ENCODE results near the gene PPP1R16B.

The PPP1R16B gene

DNA sequence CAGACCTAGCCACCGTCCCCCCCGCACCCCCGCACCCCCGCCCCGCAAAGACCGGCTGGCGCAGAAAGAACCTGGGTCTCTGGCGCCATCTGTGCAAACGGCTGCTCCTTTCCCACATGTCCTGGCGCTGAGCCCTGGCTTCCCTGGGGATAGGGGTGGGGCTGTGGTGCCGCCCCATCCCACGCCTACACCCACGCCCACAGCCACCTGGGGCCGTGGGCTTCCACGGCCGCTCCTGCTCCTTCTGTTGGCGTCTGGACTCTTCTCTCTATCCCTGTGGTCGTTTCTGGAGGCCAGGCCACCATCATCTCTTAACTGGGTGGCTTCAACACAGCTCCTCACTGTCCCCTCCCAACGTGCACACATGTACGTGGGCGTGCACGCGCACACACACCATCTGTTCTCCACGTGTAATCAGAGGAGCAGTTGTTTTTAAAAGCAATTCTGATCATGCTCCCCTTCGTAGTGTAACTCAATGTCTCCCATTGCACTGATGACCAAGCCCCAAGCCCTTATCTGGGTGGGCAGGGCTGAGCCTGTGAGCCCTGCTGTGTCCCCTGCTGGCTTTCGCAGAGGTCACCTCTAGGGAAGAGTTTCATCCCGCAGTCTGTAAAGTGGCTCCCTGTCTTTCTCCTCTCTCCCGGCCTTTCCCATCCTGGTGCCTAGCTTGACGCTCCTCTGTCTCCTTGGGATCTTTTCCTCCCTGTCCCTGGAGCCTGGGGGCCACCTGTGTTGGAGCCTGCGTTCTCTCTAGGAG lies 88.8 kb downstream of the PPP1R16B start:
- DNase-seq (ENCODE audit: low read depth in 1 of 2, low spot score in 1 of 2): no peak

DNA sequence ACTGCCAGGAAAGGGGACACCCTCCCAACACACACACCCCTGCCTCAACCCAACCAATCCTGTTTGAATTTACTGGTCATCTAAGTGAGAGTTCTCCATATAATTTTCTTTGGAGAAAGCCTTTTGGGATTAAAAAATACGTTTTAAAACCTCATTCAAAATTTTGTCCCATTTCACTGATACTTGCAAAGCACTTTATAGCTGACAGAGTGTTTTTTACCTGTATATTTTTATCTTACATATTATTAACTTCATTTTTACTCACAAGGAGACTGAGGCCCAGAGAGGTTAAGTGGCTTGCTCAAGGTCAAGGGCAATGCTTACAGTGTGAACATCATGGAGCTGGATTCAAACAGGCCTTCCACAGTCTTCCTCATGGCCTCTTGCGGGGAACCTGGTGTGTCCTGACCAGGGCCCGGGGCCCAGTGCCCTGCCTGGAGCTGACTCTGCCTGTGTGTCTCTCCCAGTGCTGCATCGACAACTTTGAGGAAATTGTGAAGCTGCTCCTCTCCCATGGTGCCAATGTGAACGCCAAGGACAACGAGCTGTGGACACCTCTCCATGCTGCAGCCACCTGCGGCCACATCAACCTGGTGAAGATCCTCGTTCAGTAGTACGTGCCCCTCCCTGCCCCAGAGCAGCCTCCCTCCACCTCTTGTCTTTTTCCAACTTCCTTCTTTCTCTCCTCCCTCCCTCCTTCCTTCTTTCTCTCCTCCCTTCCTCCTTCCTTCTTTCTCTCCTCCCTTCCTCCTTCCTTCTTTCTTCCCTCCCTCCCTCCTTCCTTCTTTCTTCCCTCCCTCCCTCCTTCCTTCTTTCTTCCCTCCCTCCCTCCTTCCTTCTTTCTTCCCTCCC lies 89.8 kb downstream of the PPP1R16B start:
- DNase-seq (ENCODE audit: low read depth in 1 of 2, low spot score in 1 of 2): no peak

DNA sequence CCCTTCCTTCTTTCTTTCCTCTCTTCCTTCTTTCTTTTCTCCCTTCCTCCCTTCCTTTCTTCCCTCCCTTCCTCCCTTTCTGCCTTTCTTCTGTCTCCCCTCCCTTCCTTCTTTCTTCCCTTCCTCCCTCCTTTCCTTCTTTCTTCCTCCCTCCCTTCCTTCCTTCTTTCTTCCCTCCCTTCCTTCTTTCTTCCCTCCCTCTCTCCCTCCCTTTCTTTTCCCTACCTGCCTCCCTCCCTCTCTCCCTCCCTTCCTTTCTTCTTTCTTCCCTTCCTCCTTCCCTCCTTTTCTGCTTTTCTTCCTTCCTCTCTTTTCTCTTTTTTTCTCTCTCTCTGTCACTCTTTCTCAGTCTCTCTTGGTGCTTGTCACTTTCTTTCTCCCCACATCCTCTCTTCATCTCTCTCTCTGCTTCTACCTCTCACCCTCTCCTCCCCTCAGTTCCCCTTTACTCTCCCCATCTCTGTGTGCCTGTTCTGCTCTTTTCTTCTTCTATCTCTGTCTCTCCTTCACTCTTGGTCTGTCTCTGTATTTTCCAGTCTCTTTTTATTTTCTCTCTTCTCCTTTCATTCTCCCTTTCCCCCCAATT lies 90.6 kb downstream of the PPP1R16B start:
- DNase-seq (ENCODE audit: low read depth in 1 of 2, low spot score in 1 of 2): no peak

DNA sequence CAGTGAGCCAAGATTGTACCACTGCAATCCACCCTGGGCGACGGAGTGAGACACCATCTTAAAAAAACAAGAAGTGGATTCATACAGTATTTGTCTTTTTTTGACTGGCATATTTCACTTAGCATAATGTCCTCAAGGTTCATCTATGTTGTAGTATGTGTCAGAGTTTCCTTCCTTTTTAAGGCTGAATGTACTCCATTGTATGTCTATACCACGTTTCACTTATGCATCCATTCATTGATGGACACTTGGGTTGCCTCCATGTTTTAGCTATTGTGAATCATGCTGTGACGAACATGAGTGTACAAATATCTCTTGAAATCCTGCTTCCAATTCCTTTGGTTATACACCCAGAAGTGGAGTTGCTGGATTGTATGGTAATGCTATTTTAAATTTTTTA lies 91.8 kb downstream of the PPP1R16B start:
- no peak for DNase-seq (ENCODE audit: low read depth in 1 of 2, low spot score in 1 of 2)

DNA sequence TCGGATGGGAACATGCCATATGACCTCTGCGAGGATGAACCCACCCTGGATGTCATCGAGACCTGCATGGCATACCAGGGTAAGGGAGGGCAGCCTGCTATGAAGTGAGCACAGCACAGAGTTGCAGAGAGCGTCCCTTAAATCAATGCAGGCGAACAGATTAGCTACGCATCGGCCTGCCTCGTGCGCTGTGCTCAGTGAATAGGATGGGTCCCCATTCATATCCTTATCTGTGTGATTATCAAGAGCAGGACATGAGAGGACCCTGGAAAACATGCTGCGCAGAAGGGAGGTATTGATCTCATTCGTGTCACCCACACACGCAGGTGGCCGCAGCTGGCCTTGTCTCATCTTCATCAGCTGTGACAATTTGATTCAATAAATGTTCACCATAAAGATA lies 95.1 kb downstream of the PPP1R16B start:
- DNase-seq (ENCODE audit: low read depth in 1 of 2, low spot score in 1 of 2): no peak

DNA sequence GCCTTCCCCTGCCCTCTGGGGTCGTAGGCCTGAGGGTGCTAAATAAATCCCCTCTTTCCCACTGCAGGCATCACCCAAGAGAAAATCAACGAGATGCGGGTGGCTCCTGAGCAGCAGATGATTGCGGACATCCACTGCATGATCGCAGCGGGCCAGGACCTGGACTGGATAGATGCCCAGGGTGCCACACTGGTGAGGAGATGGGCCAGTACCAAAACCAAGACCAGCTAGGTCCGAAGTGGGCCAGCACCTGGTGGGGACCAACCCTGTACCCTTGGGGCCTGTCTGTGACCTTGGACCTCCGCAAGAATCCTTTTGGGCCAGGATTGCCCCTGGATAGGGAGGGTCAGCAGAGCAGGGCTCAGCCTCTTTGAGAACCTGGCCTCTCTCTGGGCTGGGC lies 97.1 kb downstream of the PPP1R16B start:
- no peak for DNase-seq (ENCODE audit: low read depth in 1 of 2, low spot score in 1 of 2)

DNA sequence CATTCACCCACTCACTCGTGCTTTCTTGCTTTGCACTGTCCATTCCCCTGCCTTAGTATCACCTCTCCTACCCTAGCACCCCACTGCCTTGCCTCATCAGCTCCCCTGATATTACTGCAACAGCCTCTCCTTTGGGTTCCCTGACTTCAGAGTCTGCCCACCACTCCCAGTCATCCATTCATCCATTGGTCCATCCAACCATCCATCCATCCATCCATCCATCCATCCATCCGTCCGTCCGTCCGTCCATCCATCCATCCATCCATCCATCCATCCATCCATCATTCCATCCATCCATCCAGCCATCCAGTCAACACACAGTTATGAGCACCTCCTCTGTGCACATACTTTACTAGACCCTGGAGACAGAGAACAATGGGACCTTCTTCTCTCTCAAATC lies 97.8 kb downstream of the PPP1R16B start:
- DNase-seq (ENCODE audit: low read depth in 1 of 2, low spot score in 1 of 2): no peak

DNA sequence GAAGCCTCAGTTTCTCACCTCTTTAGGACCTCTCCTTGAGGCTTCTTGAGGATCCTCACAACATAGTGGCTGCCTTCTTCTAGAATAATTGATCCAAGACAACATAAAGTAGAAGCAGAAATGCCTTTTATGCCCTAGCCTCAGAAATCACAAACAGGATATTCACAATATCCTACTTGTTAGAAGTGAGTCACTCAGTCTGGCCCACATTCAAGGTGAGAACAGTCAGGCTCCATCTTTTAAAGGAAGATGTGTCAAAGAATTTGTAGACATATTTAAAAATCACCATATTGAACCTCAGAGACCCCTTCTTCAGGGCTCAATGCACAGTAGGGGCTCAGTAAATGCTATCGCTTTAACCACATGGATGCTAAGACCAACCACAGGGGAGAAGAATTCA lies 99.9 kb downstream of the PPP1R16B start:
- no peak for DNase-seq (ENCODE audit: low read depth in 1 of 2, low spot score in 1 of 2)

DNA sequence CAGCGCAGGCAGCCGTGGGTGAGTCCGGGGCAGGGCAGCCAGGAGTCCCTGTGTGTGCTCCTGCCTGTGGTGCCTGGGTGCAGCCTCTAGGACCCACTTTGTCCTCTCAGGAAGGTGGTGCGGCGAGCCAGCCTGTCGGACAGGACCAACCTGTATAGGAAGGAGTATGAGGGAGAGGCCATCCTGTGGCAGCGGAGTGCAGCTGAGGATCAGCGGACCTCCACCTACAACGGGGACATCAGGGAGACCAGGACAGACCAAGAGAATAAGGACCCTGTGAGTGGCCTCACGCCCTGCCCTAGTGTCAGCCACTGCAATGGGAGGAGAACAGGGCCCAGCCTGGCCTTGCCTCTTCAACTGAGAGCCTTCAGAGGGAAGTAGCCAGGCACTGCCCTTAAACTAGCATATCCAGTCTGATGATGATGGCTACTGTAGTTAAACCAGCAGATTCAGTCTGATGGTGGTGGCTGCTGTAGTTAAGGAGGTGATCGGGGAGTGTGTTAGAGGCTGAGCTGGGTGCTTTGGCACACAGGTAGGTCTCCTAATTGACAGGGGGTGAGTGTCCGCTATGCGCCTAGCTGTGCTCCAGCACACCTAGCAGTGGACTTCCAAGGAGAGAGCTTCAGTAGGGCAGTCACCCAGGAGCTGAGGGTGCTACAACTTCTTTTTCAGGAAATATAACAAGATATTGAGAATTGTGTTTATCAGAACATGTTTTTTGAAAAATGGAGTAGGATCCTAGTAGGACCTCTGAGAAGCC lies 102.6 kb downstream of the PPP1R16B start:
- DNase-seq (ENCODE audit: low read depth in 1 of 2, low spot score in 1 of 2): no peak

DNA sequence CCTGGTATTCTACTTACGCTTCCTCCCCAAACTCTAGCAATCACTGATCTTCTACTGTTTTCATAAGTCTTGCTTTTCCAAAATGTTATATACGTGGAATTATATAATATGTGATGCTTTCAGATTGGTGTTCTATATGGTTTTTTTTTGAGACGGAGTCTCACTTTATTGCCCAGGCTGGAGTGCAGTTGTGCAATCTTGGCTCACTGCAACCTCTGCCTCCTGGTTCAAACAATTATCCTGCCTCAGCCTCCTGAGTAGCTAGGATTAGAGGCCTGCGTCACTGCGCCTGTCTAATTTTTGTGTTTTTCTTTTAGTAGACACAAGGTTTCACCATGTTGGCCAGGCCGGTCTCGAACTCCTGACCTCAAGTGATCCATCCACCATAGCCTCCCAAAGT lies 109.9 kb downstream of the PPP1R16B start:
- no peak for DNase-seq (ENCODE audit: low read depth in 1 of 2, low spot score in 1 of 2)

DNA sequence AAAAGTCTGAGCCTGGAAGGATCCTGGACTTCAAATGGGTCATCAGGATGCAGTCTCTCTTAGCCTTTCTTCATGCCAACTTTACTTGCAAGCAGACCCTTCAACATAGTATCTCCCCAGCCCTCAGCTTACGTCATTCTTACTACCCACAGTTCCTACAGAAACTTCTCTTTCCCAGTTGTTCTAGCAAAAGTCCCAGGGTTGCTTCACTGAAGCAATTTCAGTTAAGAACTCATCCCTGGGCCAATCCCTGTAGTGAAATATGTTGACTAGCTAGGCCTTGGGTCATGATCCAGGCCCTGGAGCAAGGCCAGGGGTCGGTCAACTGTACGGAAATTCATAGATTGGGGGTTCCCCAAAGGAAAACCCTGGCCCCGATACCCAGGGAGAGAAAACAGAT lies 112.2 kb downstream of the PPP1R16B start:
- DNase-seq (ENCODE audit: low read depth in 1 of 2, low spot score in 1 of 2): no peak

DNA sequence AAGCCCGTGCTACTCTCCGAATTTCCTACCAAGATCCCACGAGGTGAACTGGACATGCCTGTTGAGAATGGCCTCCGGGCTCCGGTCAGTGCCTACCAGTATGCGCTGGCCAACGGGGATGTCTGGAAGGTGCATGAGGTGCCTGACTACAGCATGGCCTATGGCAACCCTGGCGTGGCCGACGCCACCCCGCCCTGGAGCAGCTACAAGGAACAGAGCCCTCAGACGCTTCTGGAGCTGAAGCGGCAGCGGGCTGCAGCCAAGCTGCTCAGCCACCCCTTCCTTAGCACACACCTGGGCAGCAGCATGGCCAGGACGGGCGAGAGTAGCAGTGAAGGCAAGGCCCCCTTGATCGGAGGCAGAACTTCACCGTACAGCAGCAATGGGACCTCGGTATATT lies 112.7 kb downstream of the PPP1R16B start:
- no peak for DNase-seq (ENCODE audit: low read depth in 1 of 2, low spot score in 1 of 2)

DNA sequence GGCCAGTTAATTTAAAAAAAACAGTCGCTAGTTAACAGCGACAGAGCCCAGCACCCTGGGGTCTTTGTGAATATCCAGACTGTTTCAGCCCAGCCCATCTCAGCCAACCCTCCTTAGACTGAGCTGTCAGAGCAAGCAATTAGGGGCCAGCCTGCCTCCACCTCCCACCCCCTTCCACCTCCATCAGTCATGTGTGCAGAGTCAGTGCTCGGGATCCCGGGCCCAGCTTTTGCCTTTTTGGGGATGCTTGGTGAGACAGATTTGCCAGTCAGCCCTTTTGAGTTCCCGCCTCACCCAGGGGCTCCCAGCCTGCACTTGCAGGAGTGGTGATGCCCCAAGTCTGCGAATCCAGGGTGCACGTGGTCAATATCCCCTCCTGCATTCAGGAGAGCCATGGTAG lies 114.2 kb downstream of the PPP1R16B start:
- DNase-seq (ENCODE audit: low read depth in 1 of 2, low spot score in 1 of 2): no peak

DNA sequence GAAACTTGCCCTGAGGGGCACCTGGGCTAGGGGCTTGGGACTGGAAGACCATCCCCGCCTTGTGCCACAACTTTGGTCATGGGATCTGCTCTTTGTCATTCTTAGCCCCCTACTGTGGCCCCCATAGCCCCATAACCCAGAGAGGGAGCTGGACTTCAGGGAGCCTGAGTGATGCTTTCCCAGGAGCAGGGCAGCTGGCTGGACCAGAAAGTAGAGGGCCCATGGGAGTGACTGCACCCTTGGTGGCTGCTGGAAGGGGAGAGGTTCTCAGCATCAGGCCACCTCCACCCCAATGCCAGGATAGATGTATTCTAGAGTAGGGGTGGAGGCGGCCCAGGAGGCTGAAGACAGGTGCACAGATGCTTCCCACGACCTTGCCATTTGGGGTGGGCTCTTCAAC lies 114.9 kb downstream of the PPP1R16B start:
- no peak for DNase-seq (ENCODE audit: low read depth in 1 of 2, low spot score in 1 of 2)

DNA sequence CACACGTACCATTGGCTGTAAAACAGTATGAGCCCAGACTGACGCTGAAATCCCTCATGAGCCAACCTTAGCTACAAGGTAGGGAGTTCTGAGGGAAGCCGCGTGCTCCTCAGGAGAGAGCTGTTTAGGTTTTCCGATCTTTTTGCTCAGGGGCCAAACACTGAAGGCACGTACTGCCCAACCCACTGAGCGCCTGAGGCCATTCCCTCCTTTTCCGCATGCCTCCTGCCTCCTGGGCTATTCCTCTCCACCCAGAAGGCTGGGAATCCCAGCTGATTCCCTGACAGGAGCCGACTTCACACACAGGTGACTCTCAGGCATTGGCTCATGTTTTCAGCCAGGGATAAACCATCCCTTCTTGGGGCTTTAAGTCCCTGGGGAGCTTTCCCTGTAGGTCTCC lies 115.4 kb downstream of the PPP1R16B start:
- no peak for DNase-seq (ENCODE audit: low read depth in 1 of 2, low spot score in 1 of 2)

DNA sequence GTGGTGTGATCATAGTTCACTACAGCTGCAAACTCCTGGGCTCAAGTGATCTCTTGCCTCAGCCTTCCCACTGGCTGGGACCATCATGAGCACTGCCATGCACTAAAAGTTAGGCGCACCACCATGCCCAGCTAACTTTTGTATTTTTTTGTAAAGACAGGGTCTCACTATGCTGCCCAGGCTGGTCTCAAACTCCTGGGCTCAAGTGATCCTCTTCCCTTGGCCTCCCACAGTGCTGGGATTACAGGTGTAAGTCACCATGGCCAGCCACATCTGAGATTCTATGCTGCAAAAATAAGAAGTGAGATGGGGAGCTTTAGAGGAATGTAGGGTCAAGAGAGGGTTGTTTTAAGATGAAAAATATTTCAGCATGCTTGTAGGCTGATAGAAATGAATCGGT lies 119.2 kb downstream of the PPP1R16B start:
- DNase-seq (ENCODE audit: low read depth in 1 of 2, low spot score in 1 of 2): no peak

DNA sequence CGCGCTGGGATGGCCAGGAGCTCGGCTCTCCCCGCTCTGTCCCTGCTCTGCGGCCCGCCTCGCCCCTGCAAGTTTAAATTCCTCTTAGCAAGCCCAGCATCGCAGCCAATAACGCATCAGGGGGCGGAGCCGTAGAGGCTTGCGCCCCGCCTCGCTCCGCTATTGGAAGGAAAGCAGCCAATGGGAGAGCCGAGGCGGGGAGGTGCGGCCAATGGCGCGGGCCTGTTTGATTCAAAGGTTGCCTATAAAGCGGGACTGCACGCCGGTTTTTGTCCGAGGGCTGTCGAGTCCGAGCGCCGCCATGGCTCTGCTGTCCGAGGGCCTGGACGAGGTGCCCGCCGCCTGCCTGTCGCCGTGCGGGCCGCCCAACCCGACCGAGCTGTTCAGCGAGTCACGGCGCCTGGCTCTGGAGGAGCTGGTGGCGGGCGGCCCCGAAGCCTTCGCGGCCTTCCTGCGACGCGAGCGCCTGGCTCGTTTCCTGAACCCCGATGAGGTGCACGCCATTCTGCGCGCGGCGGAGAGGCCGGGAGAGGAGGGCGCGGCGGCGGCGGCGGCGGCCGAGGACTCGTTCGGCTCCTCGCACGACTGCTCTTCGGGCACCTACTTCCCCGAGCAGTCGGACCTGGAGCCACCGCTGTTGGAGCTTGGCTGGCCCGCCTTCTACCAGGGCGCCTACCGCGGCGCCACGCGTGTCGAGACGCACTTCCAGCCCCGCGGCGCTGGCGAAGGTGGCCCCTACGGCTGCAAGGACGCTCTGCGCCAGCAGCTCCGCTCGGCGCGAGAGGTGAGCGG lies 120.8 kb downstream of the PPP1R16B start, which contains the start of gene FAM83D:
FAM83D (plus strand) TSS at position 276 of the 792 bp plus-strand sequence; CDS start at position 302, 26 bp downstream.
- peak; percentile 74 to 91 for DNase-seq (ENCODE audit: low read depth in 1 of 2, low spot score in 1 of 2)

DNA sequence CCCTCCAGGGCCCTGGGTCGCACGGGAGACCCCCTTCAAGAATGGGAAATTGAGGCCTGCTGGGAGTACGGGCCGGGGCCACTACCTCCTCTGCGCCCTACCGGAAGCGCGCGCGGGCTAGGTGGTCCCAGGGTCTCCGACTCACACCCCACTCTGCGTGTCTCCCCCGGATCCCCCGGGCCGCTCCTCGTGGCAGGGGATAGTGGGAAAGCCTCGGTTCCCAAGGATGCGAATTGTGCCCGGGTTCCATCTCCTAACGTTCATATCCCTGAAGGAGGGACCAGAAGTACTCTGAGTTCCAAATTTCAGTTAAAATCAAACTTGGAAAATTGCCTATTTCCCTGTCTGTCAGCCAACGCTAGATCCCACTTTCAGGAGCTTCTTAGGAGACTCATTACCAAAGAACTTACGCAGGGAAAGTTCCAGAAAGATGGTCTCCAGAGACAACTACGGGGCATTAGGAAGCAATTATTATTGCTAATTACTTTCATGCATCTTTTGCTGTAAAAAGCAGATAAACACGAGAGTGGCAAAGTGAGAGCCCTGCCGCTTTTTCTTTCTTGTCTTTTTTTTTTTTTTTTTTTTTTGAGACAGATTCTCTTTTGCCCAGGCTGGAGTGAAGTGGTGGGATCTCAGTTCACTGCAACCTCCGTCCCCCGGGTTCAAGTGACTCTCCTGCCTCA lies 121.6 kb downstream of the PPP1R16B start:
- no peak for DNase-seq (ENCODE audit: low read depth in 1 of 2, low spot score in 1 of 2)

DNA sequence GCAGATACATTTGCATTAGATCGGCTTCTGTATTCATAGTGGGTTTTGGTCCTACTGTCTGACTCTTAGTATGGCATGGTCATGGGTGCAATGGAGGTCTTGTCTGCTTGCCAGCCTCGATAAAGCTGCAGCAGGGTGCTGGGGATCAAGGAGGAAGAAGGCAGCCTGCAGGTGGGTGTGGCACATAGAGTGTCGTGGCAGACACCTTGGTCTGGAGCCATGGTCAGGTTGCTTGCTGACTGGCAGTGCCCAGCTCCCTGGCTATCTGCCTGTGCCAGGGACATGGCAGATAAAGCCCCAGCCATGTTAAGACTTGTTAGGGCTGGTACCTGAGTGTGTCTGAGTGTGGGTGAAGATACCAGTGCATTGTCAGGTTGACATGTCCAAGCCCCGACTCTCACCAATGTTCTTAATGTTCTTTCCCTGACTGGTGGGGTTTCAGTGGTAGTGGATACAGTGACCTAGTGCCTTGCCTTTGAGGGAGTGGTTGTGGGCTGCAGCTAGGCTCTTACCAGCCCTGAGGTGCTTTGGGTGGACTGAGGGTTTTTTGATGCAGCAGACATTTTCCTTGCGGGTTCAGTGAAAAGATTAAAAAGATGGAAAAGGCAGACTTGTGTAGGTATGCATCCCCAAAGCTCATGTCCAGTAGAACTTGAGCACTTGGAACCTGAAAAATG lies 122.5 kb downstream of the PPP1R16B start:
- DNase-seq (ENCODE audit: low read depth in 1 of 2, low spot score in 1 of 2): no peak

DNA sequence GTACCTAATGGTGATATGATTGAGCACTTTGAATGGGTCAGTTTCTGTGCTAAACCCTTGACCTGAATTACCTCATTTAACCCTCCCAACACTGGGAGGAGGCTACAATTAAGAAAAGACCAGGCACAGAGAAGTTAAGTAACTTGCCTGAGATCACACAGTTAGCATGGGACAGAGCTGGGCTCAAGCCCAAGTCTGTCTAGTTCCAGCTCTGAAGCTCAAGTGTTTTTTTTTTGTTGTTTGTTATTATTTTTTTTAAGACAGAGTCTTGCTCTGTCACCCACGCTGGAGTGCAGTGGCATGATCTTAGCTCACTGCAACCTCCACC lies 124.7 kb downstream of the PPP1R16B start:
- no peak for DNase-seq (ENCODE audit: low read depth in 1 of 2, low spot score in 1 of 2)

Data from activated CD4-positive, alpha-beta T cell treated with anti-CD3 and anti-CD28 coated beads, Interleukin-2, amount 50 U/mL, for 24 hours (primary cell).